ENCODE measurements around the gene INTU. TPM values are rescaled to one million over a fixed set of nuclear protein-coding genes. Genes with fewer than 3 reads are reported as not detected.
"Not testable (repeated sequence)": the region's sequence is repeated elsewhere in the genome, so short reads cannot be mapped to it uniquely, and the experiment has no call there.

INTU gene
- total RNA-seq = 1 to 10 TPM; 3.0 to 4.8 TPM

- Histone ChIP-seq H3K36me3 (no peaks in the 10 kb centered on the region), H3K9me3 (no peaks in the 10 kb centered on the region), H3K9ac (ENCODE audit: low read depth in 2 of 2, low read length in 2 of 2) (peak within 1 kb of the TSS in 1 of 2 donors; percentile 73), H3K4me1 (no peaks in the 10 kb centered on the region), H3K4me3 (peak within 1 kb of the TSS; percentile 75), H3K27ac (peak within 1 kb of the TSS; percentile 22), H3K27me3 (no peaks in the 10 kb centered on the region)
- TF ChIP-seq CTCF (IDR thresholded peaks at IDR 0.05) = no peak
- DNase-seq = peak; percentile 95
- intact Hi-C loops (cut with DNase I) = no loop called here
Measured at GRCh38 chr4:127632420-127633403, at the start of gene INTU. Gene INTU, plus strand, starts transcription at chr4:127632957. Its CDS starts 78 bp downstream, at chr4:127633035.

- H3K4me1 ChIP-seq; intact Hi-C loops (cut with DNase I); DNase-seq; H3K27me3 ChIP-seq; H3K36me3 ChIP-seq; H3K9ac ChIP-seq (ENCODE audit: low read depth in 2 of 2, low read length in 2 of 2); H3K9me3 ChIP-seq; H3K4me3 ChIP-seq; H3K27ac ChIP-seq: not testable (repeated sequence)
Measured at GRCh38 chr4:127586496-127586895, 46.3 kb upstream of the INTU start.

GRCh38 chr4:127586922-127587571 is 45.7 kb upstream of the INTU start:
- Histone ChIP-seq H3K36me3 (no peaks in the 10 kb centered on the region), H3K9me3 (no peaks in the 10 kb centered on the region), H3K27ac (no peak overlapping the region), H3K9ac (ENCODE audit: low read depth in 2 of 2, low read length in 2 of 2) (no peak overlapping the region), H3K27me3 (no peaks in the 10 kb centered on the region), H3K4me3 (no peak overlapping the region), H3K4me1 (no peaks in the 10 kb centered on the region)
- intact Hi-C loops (cut with DNase I) = no loop called here
- no peak for DNase-seq
- peak; percentile 65 for TF ChIP-seq CTCF (IDR thresholded peaks at IDR 0.05)

GRCh38 chr4:127589153-127589552 is 43.6 kb upstream of the INTU start:
- H3K4me1 ChIP-seq; H3K27me3 ChIP-seq; DNase-seq; H3K27ac ChIP-seq; H3K9me3 ChIP-seq; intact Hi-C loops (cut with DNase I); H3K4me3 ChIP-seq; H3K36me3 ChIP-seq; H3K9ac ChIP-seq (ENCODE audit: low read depth in 2 of 2, low read length in 2 of 2): not testable (repeated sequence)

GRCh38 chr4:127598656-127599055 is 34.1 kb upstream of the INTU start:
- intact Hi-C loops (cut with DNase I) = no loop called here
- H3K27ac ChIP-seq = no peak overlapping the region
- no peak overlapping the region for H3K9ac ChIP-seq (ENCODE audit: low read depth in 2 of 2, low read length in 2 of 2)
- H3K4me3 ChIP-seq = no peak overlapping the region
- DNase-seq = no peak
- H3K36me3 ChIP-seq = no peaks in the 10 kb centered on the region
- no peak for TF ChIP-seq CTCF (IDR thresholded peaks at IDR 0.05)
- H3K4me1 ChIP-seq = no peaks in the 10 kb centered on the region
- no peaks in the 10 kb centered on the region for H3K27me3 ChIP-seq
- H3K9me3 ChIP-seq = no peaks in the 10 kb centered on the region

- Histone ChIP-seq H3K4me3 (no peak overlapping the region), H3K36me3 (no peaks in the 10 kb centered on the region), H3K9me3 (no peaks in the 10 kb centered on the region), H3K9ac (ENCODE audit: low read depth in 2 of 2, low read length in 2 of 2) (no peak overlapping the region), H3K27me3 (no peaks in the 10 kb centered on the region), H3K27ac (no peak overlapping the region), H3K4me1 (no peaks in the 10 kb centered on the region)
- DNase-seq = no peak
- no peak for TF ChIP-seq CTCF (IDR thresholded peaks at IDR 0.05)
- intact Hi-C loops (cut with DNase I) = no loop called here
Measured at GRCh38 chr4:127601029-127601428, 31.7 kb upstream of the INTU start.
